Stimulated activated CD8-positive, alpha-beta memory T cell treated with anti-CD3 and anti-CD28 coated beads, Interleukin-15, amount 100 ng/mL, for 24 hours (primary cell): ENCODE measurements around the gene MRPL40.
A peak's percentile ranks its signal among the peaks of the same experiment; 100 is the strongest.
"Not testable (repeated sequence)": the region's sequence is repeated elsewhere in the genome, so short reads cannot be mapped to it uniquely, and the experiment has no call there.

ENCODE experiments used
- DNase-seq: peaks from one replicate; pipeline ENCODE4 v3.0.0-alpha.2; 2020; ENCODE audit warnings: low read depth

MRPL40 gene

GRCh38 chr22:19440411-19441195, 8.3 kb downstream of the MRPL40 start:
- DNase-seq = no peak

- no peak for DNase-seq
Observed at GRCh38 chr22:19442166-19442565, 9.8 kb downstream of the MRPL40 start.

DNA sequence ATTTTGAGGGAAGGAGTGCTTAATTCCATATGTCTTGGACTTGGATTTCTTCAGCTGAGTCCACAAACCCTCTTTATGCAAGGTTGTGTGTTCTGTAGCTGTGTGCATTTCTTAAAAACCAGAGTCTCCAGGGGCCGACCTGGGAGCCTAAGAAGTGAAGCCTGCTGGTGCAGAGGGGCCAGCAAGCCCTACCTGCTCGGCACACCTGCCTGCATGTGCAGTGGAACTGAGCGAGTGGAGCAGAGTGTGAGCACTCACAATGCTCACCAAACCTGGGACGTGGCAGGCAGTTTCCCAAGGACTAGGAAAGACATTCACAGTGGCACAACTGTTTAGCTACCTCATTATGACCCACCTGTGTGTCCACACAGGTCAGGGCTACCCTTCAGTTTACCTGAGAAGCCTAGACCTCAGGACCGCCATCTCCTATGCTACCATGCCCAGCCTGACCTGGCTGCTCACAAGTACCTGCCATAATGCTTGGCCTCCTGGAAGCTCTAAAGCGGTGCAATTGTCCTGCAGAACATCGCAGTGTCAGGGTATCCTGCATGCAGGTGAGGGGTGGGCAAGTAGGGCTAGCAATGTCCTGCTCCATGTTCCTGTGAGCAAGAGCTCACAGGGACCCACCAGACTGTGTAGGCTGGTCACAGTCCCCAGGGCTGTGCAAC, 11.3 kb downstream of the MRPL40 start:
- no peak for DNase-seq

GRCh38 chr22:19445279-19445982, 13.1 kb downstream of the MRPL40 start:
- not testable (repeated sequence) for DNase-seq

- no peak for DNase-seq
Observed at GRCh38 chr22:19446603-19447329, 14.4 kb downstream of the MRPL40 start.

DNA sequence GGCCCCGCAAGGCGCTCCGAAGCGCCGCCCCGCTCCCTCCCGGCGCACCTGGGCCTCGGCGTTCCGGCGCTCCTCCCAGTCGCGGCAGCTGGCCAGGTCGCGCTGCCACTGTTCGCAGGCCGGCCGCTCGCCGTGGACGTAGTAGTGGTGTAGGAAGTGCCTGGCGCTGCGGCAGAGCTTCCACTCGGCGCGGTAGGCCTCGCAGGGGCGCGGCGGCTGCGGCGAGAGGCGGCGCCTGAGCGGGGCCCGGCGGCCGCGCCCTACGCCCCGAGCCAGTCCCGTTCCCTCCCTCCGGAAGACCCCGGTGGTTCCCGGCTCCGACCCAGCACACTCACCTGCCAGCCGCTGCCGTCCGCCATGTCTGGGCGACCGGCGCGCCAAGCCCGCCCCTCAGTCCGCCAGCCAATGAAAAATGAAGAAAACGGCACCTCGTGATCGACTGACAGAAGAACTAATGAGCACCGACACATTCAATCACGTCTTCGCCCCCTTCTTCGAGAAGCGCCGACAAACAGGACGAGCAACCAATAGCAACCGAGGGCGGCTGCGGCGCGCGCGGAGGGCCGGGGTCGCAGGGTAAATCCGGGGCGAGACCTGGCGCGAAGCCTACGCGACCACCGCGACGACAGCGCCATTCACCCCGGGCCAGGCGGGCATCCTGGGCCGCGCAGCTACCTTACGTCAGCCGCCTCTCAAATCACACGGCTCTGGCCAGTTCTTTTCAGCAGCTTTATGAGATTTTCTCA, 15.2 kb downstream of the MRPL40 start, which contains the start of gene C22orf39:
Gene C22orf39 (minus strand): TSS at position 382 of the 746 bp plus-strand sequence. CDS start 23 bp downstream, at position 359.
- DNase-seq = peak; percentile 59

- DNase-seq = no peak
Observed at GRCh38 chr22:19448076-19448607, 15.8 kb downstream of the MRPL40 start.

DNA sequence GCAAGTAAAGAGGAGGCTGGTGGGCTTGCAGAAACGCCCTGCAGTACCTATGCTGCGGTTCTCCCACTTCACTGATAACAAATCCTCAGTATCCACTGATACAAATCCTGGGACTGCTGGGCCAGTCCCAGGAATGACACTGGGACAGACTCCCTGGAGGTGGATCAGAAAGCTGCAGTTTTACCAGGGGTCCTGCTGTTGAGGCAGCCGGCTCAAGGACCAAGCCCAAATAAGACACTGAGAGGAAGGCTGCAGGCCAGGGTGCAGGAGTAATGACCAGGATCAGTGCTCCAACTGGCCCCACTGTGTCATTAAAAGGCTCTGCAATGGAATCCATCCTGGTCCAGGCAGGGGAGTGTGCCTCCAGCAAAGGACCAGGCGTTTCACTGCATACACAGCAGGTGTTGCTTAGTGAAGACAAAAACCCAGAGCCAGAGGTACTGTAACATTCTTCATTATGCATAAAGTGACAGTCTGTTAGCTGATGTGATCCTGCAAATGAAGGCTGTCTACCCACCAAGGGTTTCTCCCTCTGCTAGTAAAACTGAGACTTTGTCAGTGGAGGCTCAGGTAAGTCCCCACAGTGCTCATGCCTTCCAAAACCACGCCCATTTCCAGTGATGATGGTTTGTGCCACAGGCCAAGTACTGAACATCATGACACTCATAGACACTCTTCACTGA, 16.5 kb downstream of the MRPL40 start:
- no peak for DNase-seq

DNA sequence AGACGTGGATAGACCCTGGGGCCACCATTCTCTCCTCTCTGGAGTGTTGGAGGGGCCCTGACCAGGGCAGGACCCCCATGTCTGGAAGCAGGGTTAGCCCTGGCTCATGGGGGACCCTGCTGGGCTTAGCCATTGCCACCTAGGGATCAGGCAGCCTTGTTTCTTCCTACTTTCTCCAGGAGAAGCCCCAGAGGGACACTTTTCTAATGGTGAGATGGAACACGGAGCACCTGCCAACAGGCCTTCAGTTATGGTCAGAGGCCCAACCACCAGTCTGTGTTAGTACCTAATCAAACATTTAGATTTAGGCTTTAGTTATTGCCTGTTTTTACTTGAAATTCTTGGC, 17.1 kb downstream of the MRPL40 start:
- no peak for DNase-seq

DNA sequence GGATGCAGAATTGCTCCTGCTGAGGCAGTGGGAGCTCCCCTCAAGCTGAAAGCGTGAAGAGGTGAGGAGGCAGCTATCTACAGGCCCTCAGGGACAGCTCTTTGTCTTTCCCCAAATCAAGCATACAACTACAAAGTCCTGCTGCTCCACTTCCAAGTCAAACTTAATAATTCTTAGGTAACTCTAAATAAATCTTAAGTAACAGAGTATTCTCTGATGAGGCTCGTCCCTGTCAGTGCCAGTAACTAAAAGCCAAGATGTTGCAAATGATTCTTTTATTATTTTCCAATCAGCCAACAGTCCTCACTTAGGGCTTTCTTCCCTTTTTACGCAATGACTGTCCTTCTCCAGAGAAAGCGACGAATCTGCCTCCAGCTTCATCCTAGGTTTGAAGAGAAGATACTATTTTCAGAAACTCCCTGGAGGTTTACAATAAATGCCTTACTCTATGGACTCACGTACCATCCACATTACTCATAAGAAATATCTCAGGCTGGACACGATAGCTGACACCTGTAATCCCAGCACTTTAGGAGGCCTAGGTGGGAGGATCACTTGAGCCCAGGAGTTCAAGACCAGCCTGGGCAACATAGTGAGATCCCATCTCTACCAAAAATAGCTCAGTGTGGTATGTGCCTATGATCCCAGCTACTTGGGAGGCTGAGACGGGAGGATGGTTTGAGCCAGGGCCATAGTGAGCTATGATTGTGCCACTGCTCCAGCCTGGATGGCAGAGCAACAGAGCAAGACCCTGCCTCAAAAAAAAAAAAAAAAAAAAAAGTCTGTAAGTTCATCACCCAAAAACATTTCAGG, 18.2 kb downstream of the MRPL40 start:
- no peak for DNase-seq

DNA sequence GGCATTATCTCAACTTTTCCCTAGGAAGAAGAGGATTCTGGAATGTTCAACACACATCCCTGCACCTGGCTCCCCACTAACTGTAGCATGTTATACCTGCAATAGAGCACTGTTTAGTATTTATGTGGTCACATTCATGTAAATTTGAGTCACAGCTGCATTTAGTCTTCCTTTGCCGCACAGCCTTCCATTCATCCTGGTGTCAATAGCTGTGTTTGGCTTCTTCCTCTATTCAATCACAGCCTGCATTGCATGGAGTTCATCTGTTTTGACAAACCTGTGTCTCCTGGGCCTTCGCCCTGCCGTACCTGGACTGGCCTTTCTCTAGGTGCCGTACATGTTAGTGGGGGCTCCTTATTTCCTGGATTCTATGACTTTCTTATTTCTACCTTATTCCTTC, 19.2 kb downstream of the MRPL40 start:
- no peak for DNase-seq

DNA sequence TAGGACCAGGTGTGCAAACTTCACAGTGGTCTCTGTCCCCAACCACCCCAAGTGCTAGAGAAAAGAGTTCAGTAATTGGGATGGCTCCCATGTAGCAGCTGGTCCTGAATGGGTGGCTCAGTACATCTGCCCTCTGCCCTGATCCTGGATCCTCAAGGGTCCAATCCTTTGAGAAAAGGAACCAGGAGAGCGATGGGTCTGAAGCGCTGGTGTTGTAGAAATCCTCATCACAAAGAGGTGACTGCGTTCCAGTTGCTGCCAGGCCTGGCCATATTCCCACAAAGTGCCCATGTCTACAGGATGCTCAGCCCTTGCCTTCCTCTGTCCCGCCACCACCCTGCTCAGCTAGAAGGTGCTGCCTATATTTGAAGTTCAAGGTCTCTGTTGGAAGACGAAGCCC, 21.4 kb downstream of the MRPL40 start:
- DNase-seq = no peak

- DNase-seq = no peak
Observed at GRCh38 chr22:19454156-19454555, 21.8 kb downstream of the MRPL40 start.

DNA sequence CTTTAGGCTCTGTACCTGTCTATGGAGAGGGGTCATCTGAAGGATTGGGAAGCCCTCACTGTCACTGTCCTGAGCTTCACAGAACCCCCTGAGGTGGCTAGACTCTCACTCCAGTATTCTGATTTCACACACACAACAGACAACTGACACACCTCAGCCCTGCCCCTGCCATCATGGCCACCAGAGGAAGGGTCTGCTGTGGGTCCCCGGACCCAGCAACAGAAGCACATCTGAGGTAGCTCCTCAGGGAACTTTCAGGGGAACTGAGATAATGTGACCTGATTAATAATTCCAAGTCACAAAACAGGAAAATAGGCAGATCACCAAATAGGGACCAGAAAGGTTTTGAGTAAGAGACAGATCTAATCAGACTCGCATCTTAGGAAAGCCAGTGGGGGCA, 22.7 kb downstream of the MRPL40 start:
- DNase-seq = no peak

- no peak for DNase-seq
Observed at GRCh38 chr22:19455585-19456370, 23.4 kb downstream of the MRPL40 start.

- DNase-seq = no peak
Observed at GRCh38 chr22:19456541-19456940, 24.2 kb downstream of the MRPL40 start.

DNA sequence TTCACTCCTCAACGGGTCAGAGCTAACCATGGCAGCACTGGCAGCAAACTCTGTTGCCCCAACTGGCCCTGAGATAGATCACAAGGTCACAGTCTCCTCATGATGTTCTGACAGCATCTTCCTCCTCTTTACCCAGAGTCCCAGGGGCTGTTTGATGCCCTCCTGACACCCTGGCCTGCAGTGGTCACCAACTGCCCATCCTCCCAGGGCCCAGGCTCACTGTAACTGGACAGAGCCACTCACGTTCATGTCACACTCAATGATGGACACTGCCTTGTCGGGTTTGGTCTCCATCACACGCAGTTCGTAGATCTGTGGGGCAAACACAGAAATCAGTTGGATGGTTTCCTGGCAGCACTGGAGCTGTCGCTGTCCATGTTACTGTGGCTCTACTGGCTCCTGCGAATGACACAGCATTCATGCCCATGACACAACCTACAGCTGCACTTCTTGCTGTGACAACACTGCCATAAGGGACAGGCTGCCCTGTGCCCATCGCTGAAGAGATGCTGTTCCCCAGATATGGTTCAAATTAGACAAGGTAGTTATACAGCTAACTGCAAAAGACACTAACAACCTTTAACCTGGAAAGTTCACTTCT, 25.6 kb downstream of the MRPL40 start:
- DNase-seq = no peak

GRCh38 chr22:19460036-19460435, 27.7 kb downstream of the MRPL40 start:
- no peak for DNase-seq

GRCh38 chr22:19461506-19461905, 29.2 kb downstream of the MRPL40 start:
- no peak for DNase-seq
